Measurements from ENCODE around the gene ERFL. TPM values are rescaled to one million over a fixed set of nuclear protein-coding genes. Genes with fewer than 3 reads are reported as not detected.
A peak's percentile ranks its signal among the peaks of the same experiment; 100 is the strongest.

The ERFL gene
- total RNA-seq, 1 donor from 2014 or later = not detected

GRCh38 chr19:41968751-41969595, 40.7 kb upstream of the ERFL start:
- TF ChIP-seq CTCF (IDR thresholded peaks at IDR 0.05) = no peak
- Histone ChIP-seq H3K27me3 (no peaks in the 10 kb centered on the region), H3K9me3 (no peaks in the 10 kb centered on the region), H3K4me3 (no peak overlapping the region), H3K27ac (no peak overlapping the region), H3K4me1 (no peaks in the 10 kb centered on the region), H3K36me3 (no peaks in the 10 kb centered on the region)
- intact Hi-C loops (cut with DNase I) = no loop called here
- no peak for DNase-seq (ENCODE audit: low spot score in 2 of 2)

- Histone ChIP-seq H3K4me3 (no peak overlapping the region), H3K4me1 (no peaks in the 10 kb centered on the region), H3K9me3 (no peaks in the 10 kb centered on the region), H3K27me3 (no peaks in the 10 kb centered on the region), H3K27ac (no peak overlapping the region), H3K36me3 (no peaks in the 10 kb centered on the region)
- no peak for TF ChIP-seq CTCF (IDR thresholded peaks at IDR 0.05)
- DNase-seq (ENCODE audit: low spot score in 2 of 2) = no peak
- intact Hi-C loops (cut with DNase I) = no loop called here
Observed at GRCh38 chr19:41967054-41967783, 39.0 kb upstream of the ERFL start.

- DNase-seq (ENCODE audit: low spot score in 2 of 2) = no peak
- no peak overlapping the region for H3K27ac ChIP-seq
- no peaks in the 10 kb centered on the region for H3K4me1 ChIP-seq
- no peak overlapping the region for H3K4me3 ChIP-seq
- intact Hi-C loops (cut with DNase I) = no loop called here
- no peak for TF ChIP-seq CTCF (IDR thresholded peaks at IDR 0.05)
- H3K36me3 ChIP-seq = no peaks in the 10 kb centered on the region
- no peaks in the 10 kb centered on the region for H3K9me3 ChIP-seq
- no peaks in the 10 kb centered on the region for H3K27me3 ChIP-seq
Observed at GRCh38 chr19:41965106-41965505, 36.9 kb upstream of the ERFL start.

- Histone ChIP-seq H3K27me3 (no peaks in the 10 kb centered on the region), H3K9me3 (no peaks in the 10 kb centered on the region), H3K36me3 (peaks cover 10 to 12% of the 10 kb centered on the region in 2 donors), H3K27ac (no peak overlapping the region), H3K4me1 (peaks cover 3 to 9% of the 10 kb centered on the region in 2 donors), H3K4me3 (no peak overlapping the region)
- TF ChIP-seq CTCF (IDR thresholded peaks at IDR 0.05) = no peak
- intact Hi-C loops (cut with DNase I) = no loop called here
- DNase-seq (ENCODE audit: low spot score in 2 of 2) = no peak
Observed at GRCh38 chr19:41960973-41961372, 32.7 kb upstream of the ERFL start.

GRCh38 chr19:41959056-41960053, 31.1 kb upstream of the ERFL start, which contains the start of gene RABAC1:
Gene RABAC1, minus strand, starts transcription at chr19:41959321. Its CDS starts 29 bp downstream, at chr19:41959292.
- H3K4me1 ChIP-seq = peaks cover 3 to 9% of the 10 kb centered on the region in 2 donors
- TF ChIP-seq CTCF (IDR thresholded peaks at IDR 0.05) = no peak
- H3K27me3 ChIP-seq = no peaks in the 10 kb centered on the region
- intact Hi-C loops (cut with DNase I) = loop anchor here (1.0 to 10.0 kb wide), 5 partner anchors 75 to 1635 kb away; partner anchors contain the start of genes GSK3A, IRGQ, MEGF8 and ZNF576
- H3K36me3 ChIP-seq = peaks cover 14 to 18% of the 10 kb centered on the region in 2 donors
- DNase-seq (ENCODE audit: low spot score in 2 of 2) = peak; percentile 64 to 95
- peak within 1 kb of the TSS; percentile 83 to 96 for H3K4me3 ChIP-seq
- H3K27ac ChIP-seq = peak within 1 kb of the TSS; percentile 92 to 93
- H3K9me3 ChIP-seq = no peaks in the 10 kb centered on the region

All from ascending aorta (tissue), 2 donors.